SKM-1 treated with dmso at 0.1 percent for 144 hours (cell line): ENCODE results near the gene CALN1.

Experiments used
- DNase-seq: peaks from one replicate; lab custom pipeline; 2025; ENCODE audit not compliant: unreplicated experiment; lab: John Stamatoyannopoulos, UW

Gene CALN1

GRCh38 chr7:72272479-72272878 is 139.7 kb downstream of the CALN1 start:
- DNase-seq = no peak

GRCh38 chr7:72268796-72269195 is 143.3 kb downstream of the CALN1 start:
- no peak for DNase-seq

GRCh38 chr7:72268090-72268489 is 144.0 kb downstream of the CALN1 start:
- DNase-seq = no peak

- no peak for DNase-seq
Observed at GRCh38 chr7:72267291-72267800, 144.8 kb downstream of the CALN1 start.

GRCh38 chr7:72266771-72267170 is 145.4 kb downstream of the CALN1 start:
- no peak for DNase-seq

GRCh38 chr7:72265071-72265904 is 146.8 kb downstream of the CALN1 start:
- DNase-seq = no peak

- no peak for DNase-seq
Observed at GRCh38 chr7:72260406-72260805, 151.7 kb downstream of the CALN1 start.

- no peak for DNase-seq
Observed at GRCh38 chr7:72258074-72258473, 154.1 kb downstream of the CALN1 start.

GRCh38 chr7:72254455-72254854 is 157.7 kb downstream of the CALN1 start:
- no peak for DNase-seq

GRCh38 chr7:72249106-72249505 is 163.0 kb downstream of the CALN1 start:
- DNase-seq = no peak

- DNase-seq = no peak
Observed at GRCh38 chr7:72244826-72245398, 167.2 kb downstream of the CALN1 start.

- no peak for DNase-seq
Observed at GRCh38 chr7:72243329-72243728, 168.8 kb downstream of the CALN1 start.

- no peak for DNase-seq
Observed at GRCh38 chr7:72235351-72235750, 176.8 kb downstream of the CALN1 start.

- DNase-seq = no peak
Observed at GRCh38 chr7:72234086-72234485, 178.1 kb downstream of the CALN1 start.

GRCh38 chr7:72230281-72230680 is 181.9 kb downstream of the CALN1 start:
- DNase-seq = no peak

GRCh38 chr7:72223351-72223750 is 188.8 kb downstream of the CALN1 start:
- DNase-seq = no peak

GRCh38 chr7:72222136-72222535 is 190.0 kb downstream of the CALN1 start:
- DNase-seq = no peak

GRCh38 chr7:72219500-72219899 is 192.6 kb downstream of the CALN1 start:
- no peak for DNase-seq

GRCh38 chr7:72217151-72217550 is 195.0 kb downstream of the CALN1 start:
- DNase-seq = no peak

- DNase-seq = no peak
Observed at GRCh38 chr7:72213769-72214168, 198.4 kb downstream of the CALN1 start.

- DNase-seq = no peak
Observed at GRCh38 chr7:72213081-72213480, 199.1 kb downstream of the CALN1 start.

GRCh38 chr7:72211175-72211574 is 201.0 kb downstream of the CALN1 start:
- no peak for DNase-seq
